WI38 (cell line): ENCODE results near the gene TCERG1L.

Experiments used
- H3K4me3 ChIP-seq: 2 replicates; pipeline ENCODE4 v1.5.1; 2011; ENCODE audit warnings: low read depth, mild to moderate bottlenecking, control low read depth, low read length
- CTCF ChIP-seq: IDR thresholded peaks from 2 replicates; pipeline ENCODE4 v1.5.1; 2012; ENCODE audit warnings: low read depth, mild to moderate bottlenecking, control low read depth, low read length

TCERG1L gene

GRCh38 chr10:131310551-131311401 lies 745 bp downstream of the TCERG1L start:
- TF ChIP-seq CTCF: no peak
- H3K4me3 ChIP-seq: no peak overlapping the region

- H3K4me3 ChIP-seq: no peak overlapping the region
- no peak for TF ChIP-seq CTCF
Measured at GRCh38 chr10:131310142-131310541, 1.4 kb downstream of the TCERG1L start.

- H3K4me3 ChIP-seq: no peak overlapping the region
- TF ChIP-seq CTCF: no peak
Measured at GRCh38 chr10:131300508-131300907, 11.0 kb downstream of the TCERG1L start.

- H3K4me3 ChIP-seq: no peak overlapping the region
- TF ChIP-seq CTCF: no peak
Measured at GRCh38 chr10:131290781-131291180, 20.7 kb downstream of the TCERG1L start.

- no peak for TF ChIP-seq CTCF
- no peak overlapping the region for H3K4me3 ChIP-seq
Measured at GRCh38 chr10:131288648-131289047, 22.9 kb downstream of the TCERG1L start.

- no peak overlapping the region for H3K4me3 ChIP-seq
- TF ChIP-seq CTCF: no peak
Measured at GRCh38 chr10:131282961-131283360, 28.6 kb downstream of the TCERG1L start.

GRCh38 chr10:131280101-131280500 lies 31.4 kb downstream of the TCERG1L start:
- no peak for TF ChIP-seq CTCF
- H3K4me3 ChIP-seq: no peak overlapping the region
